Measurements from ENCODE around the gene ZMIZ1. TPM values are rescaled to one million over a fixed set of nuclear protein-coding genes. Genes with fewer than 3 reads are reported as not detected.

Gene ZMIZ1
- total RNA-seq, 1 experiment from 2014 or later: 28.4 TPM

DNA sequence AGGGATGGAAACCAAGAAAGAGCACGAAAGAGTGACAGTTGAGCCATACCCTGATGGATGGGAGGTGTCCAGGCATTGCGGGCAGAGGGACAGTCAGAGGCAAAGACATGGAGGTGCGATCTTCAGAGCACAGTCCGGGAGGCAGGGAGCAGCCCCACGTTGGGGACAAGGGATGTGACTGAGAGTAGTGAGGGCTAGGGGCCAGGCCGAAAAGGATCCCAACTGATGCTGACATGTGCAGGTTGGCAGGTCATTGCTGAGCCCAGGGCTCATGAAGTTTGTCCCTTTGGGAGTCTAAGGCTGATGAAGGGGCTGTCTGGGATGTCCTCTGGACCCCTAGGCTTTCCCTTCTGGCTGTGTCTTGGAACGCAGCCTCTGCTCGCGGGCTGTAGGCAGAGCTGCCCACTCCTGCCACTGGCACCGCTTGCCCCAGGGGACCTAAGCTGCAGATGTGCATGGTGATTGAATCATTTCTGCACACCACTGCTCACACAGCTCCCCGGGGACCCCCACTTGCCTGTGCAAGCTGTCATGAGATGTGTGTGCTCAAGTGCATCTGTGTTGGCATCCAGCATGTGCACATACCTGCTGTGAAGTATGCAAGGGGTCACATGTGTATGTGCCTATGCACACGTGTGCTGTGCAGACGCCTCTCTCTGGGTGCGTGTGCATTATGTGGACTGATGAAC, 125.1 kb downstream of the ZMIZ1 start:
- intact Hi-C loops (cut with micrococcal nuclease): loop anchor here (2.0 to 10.0 kb wide), 3 partner anchors 43 to 1147 kb away; no protein-coding TSS in a partner anchor
- no peaks in the 10 kb centered on the region for H3K79me2 ChIP-seq (ENCODE audit: insufficient read depth, low read length)
- POLR2A ChIA-PET: interaction anchor here (0.5 kb wide), 1 partner anchor 812 kb away, joined by 3 read pairs; no protein-coding TSS in a partner anchor

More for the DNA sequence above, 125.1 kb downstream of the ZMIZ1 start:
- Histone ChIP-seq H3K9ac (ENCODE audit: low read length) (no peak overlapping the region), H3K27ac (ENCODE audit: low read depth, low read length) (no peak overlapping the region), H2AFZ (ENCODE audit: low read depth, low read length, poor library complexity, severe bottlenecking) (no peak overlapping the region), H3K4me1 (ENCODE audit: control insufficient read depth in 1 of 2, insufficient read depth in 2 of 2, low read length in 2 of 2) (peaks cover 31 to 64% of the 10 kb centered on the region in 2 experiments), H3K9me2 (ENCODE audit: insufficient read depth) (no peaks in the 10 kb centered on the region), H3K4me2 (ENCODE audit: low read length) (no peak overlapping the region), H4K20me1 (ENCODE audit: insufficient read depth) (no peaks in the 10 kb centered on the region), H3K9me3 (ENCODE audit: control insufficient read depth in 1 of 2, insufficient read depth in 1 of 2, low read depth in 1 of 2, low read length in 2 of 2) (no peaks in the 10 kb centered on the region), H3K36me3 (ENCODE audit: control insufficient read depth in 1 of 2, insufficient read depth in 2 of 2, low read length in 2 of 2) (no peaks in the 10 kb centered on the region), H3K27me3 (ENCODE audit: insufficient read depth, low read length) (no peaks in the 10 kb centered on the region), H3K4me3 (replicated peaks in 1 of 2; ENCODE audit: low read depth in 1 of 2, low read length in 2 of 2) (no peak overlapping the region)
- ATAC-seq (no peak), DNase-seq (ENCODE audit: low read depth, low spot score) (no peak)
- ChIA-PET RAD21 (ENCODE audit: low non-redundant PET in 1 of 2, low total read pairs in 2 of 2, uncharacterized antibody in 2 of 2, unreplicated experiment in 2 of 2) (no interaction called here), CTCF (interaction anchor here (1.8 kb wide), 3 partner anchors 341 to 1147 kb away, joined by 8 to 9 read pairs (median 8); no protein-coding TSS in a partner anchor)
- no TSS peak for BruUV-seq (replicated peaks)
- TF ChIP-seq ZFX (IDR thresholded peaks at IDR 0.05) (no peak), JUND (IDR thresholded peaks at IDR 0.05) (no peak), CBX3 (IDR thresholded peaks at IDR 0.05; ENCODE audit: low read depth) (no peak), FOSL1 (IDR thresholded peaks at IDR 0.05; ENCODE audit: low read depth) (no peak), POLR2AphosphoS5 (IDR thresholded peaks at IDR 0.05; ENCODE audit: low read depth, low read length) (no peak), TCF7L2 (IDR thresholded peaks at IDR 0.05; ENCODE audit: borderline replicate concordance, extremely low read depth, insufficient read depth, insufficient read length) (no peak), ZNF274 (IDR thresholded peaks at IDR 0.05; ENCODE audit: low read depth, low read length) (no peak), RAD21 (IDR thresholded peaks at IDR 0.05; ENCODE audit: low read depth) (no peak), EGR1 (IDR thresholded peaks at IDR 0.05; ENCODE audit: low read depth) (no peak), YY1 (IDR thresholded peaks at IDR 0.05; ENCODE audit: extremely low read depth, insufficient replicate concordance, low read depth, low read length) (no peak), POLR2A (IDR thresholded peaks at IDR 0.05; ENCODE audit: borderline replicate concordance, extremely low read depth, insufficient read depth, insufficient read length) (no peak), ELF1 (IDR thresholded peaks at IDR 0.05; ENCODE audit: borderline replicate concordance, low read depth) (no peak)
- TF ChIP-seq, protein P1, sequence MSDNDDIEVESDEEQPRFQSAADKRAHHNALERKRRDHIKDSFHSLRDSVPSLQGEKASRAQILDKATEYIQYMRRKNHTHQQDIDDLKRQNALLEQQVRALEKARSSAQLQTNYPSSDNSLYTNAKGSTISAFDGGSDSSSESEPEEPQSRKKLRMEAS (IDR thresholded peaks at IDR 0.05): no peak
- TF ChIP-seq, protein P2, sequence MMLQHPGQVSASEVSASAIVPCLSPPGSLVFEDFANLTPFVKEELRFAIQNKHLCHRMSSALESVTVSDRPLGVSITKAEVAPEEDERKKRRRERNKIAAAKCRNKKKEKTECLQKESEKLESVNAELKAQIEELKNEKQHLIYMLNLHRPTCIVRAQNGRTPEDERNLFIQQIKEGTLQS (IDR thresholded peaks at IDR 0.05): no peak
